ENCODE data around the gene CXCR4.

GRCh38 chr2:136098441-136098840 lies 19.5 kb downstream of the CXCR4 start:
- TF ChIP-seq ZNF644 (tag; IDR thresholded peaks at IDR 0.05; ENCODE audit: low read depth): no peak
- no peak for TF ChIP-seq POLR2A (conservative IDR thresholded peaks at IDR 0.05)
- no peak for TF ChIP-seq L3MBTL2 (IDR thresholded peaks at IDR 0.05)
- TF ChIP-seq GATAD2A (IDR thresholded peaks at IDR 0.05): no peak
- TF ChIP-seq LARP7 (IDR thresholded peaks at IDR 0.05): no peak
- no peak for TF ChIP-seq EZH2 (IDR thresholded peaks at IDR 0.05; ENCODE audit: borderline replicate concordance, low read depth, low read length)
- TF ChIP-seq MXI1 (IDR thresholded peaks at IDR 0.05; ENCODE audit: low read depth, low read length): no peak
- no peak for TF ChIP-seq EP300 (IDR thresholded peaks at IDR 0.05; ENCODE audit: low read length)
- TF ChIP-seq CTCF (IDR thresholded peaks at IDR 0.05 in 2 of 3, conservative IDR thresholded peaks at IDR 0.05 in 1 of 3; ENCODE audit: insufficient read depth in 2 of 3, low read depth in 1 of 3, low read length in 3 of 3): no peak
- TF ChIP-seq PHTF2 (CRISPR knock-in tag; IDR thresholded peaks at IDR 0.05): no peak
- no peak for TF ChIP-seq NBN (IDR thresholded peaks at IDR 0.05; ENCODE audit: low read depth)
- TF ChIP-seq EGR1 (conservative IDR thresholded peaks at IDR 0.05): no peak
- no peak for TF ChIP-seq KLF16 (IDR thresholded peaks at IDR 0.05)

Data from K562 (cell line).